GM12872 (cell line): ENCODE measurements around the gene UNC13B.

Experiments
- TF ChIP-seq, protein P1 (sequence below): IDR thresholded peaks from 3 replicates; pipeline ENCODE4 v1.5.1; 2011; ENCODE audit warnings: low read depth, mild to moderate bottlenecking, low read length, moderate library complexity; ENCODE audit not compliant: insufficient read depth

The UNC13B gene

DNA sequence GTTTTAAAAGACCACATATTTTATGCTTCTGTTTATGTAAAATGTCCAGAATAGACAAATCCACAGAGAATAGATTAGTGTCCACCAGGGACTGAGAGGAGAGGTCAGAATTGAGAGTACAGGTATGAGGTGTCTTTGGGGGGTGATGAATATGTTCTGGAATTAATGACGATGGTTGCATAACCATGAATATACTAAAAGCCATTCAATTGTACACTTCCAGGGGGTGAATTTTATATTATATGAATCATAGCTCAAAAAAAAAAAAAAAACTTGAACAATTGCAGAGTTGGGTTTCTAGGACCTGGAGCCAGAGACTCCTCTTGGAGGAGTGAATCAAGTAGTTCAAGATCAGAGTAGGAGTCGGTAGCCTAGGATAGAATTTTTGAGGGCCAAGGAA, 270.3 kb downstream of the UNC13B start:
- TF ChIP-seq, protein P1, sequence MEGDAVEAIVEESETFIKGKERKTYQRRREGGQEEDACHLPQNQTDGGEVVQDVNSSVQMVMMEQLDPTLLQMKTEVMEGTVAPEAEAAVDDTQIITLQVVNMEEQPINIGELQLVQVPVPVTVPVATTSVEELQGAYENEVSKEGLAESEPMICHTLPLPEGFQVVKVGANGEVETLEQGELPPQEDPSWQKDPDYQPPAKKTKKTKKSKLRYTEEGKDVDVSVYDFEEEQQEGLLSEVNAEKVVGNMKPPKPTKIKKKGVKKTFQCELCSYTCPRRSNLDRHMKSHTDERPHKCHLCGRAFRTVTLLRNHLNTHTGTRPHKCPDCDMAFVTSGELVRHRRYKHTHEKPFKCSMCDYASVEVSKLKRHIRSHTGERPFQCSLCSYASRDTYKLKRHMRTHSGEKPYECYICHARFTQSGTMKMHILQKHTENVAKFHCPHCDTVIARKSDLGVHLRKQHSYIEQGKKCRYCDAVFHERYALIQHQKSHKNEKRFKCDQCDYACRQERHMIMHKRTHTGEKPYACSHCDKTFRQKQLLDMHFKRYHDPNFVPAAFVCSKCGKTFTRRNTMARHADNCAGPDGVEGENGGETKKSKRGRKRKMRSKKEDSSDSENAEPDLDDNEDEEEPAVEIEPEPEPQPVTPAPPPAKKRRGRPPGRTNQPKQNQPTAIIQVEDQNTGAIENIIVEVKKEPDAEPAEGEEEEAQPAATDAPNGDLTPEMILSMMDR: no peak

DNA sequence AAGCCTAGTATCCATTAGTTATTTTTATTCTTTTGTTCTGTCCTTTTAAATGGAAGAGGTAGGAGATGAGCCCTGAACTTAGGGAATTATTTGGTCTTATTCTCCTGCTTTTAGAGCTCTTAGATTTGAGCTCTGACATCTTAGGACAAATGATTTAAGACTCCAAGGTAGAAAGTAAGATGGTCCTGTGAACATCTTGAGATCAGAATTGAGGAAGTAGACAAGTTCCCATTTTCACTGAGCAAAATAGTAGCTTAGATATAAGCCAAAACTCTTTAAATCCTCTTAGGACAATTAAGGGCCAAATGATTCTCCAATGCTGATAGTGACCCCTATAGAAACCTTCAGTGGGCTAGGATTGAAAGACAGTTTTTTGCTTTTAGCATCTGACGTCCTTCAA, 275.1 kb downstream of the UNC13B start:
- TF ChIP-seq, protein P1: no peak

DNA sequence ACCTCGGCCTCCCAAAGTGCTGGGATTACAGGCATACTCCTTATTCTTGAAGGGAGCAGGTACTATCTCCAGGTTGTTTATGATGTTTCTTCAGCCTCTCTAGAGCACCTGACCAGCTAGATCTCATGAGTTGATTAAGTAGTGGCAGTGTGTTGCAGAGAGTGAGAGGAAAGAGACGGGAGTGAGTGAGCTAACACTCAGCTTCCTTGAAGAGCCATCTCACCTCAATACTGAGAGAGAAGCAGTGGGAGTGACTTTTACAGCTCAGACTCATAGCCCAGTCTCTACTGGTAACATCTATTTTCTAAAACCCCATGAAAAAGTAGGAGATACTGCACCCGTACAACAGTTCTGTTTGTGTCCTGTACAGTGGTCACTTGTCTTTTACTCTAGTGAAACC, 284.2 kb downstream of the UNC13B start:
- TF ChIP-seq, protein P1: no peak

DNA sequence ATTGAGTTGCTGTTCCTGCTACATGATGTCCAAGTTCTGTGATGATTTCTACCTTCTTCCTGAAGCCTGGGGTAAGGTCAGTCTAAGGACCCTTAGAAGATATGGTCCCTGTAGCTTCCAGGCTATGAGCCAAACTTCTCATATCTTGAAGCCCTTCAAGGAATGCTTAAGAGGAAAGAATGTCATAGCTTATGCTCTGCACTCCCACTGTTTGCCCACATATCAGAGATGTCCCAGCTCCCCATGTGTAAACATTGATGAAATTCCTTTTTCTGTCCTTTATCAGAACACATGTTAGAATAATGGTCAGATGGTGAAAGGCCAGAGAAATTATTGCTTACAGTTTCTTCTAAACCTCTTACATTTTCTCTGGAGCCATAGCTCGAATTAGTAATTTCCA, 286.7 kb downstream of the UNC13B start:
- TF ChIP-seq, protein P1: no peak

DNA sequence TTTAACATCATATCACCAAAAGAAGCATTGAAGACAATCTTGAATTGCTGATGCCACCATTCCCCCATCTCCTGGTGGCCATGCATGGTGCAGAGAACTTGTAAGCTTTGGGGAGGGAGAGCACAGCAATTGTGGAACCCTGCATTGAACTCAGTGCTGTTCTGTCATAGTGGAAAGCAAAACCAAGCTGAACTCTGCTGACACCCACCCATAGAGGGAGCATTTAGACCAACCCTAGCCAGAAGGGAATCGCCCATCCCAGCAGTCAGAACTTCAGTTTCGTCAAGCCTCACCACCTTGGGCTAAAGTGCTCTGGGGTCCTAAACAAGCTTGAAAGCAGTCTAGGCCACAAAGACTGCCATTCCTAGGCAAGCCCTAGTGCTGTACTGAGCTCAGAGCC, 290.7 kb downstream of the UNC13B start:
- TF ChIP-seq, protein P1: no peak

DNA sequence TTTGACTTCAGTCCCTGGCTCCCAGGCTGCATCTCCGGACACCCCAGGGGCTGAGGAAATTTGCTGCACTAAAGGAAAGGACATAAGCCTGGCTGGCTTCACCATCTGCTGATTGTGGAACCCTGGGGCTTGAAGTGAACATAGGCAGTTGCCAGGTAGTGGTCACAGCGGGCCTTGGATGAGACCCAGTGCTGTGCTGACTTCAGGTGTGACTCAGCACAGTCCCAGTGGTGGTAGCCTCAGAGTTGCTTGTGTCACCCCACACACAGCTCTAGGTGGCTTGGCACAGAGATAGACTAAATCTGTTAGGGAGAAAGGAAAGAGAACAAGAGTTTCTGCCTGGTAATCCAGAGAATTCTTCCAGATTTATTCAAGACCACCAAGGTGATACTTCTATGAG, 292.0 kb downstream of the UNC13B start:
- TF ChIP-seq, protein P1: no peak
